Sigmoid colon (tissue), 7 donors: ENCODE results near the gene GTF2A1L. TPM values are rescaled to one million over a fixed set of nuclear protein-coding genes. Genes with fewer than 3 reads are reported as not detected.

ENCODE experiments used
- DNase-seq: peaks from one replicate; pipeline ENCODE4 v3.0.0-alpha.2; 2019
- H3K27ac ChIP-seq, 4 donors: fragments of 200-600 bp; sonication (generic); one replicate each; pipeline ENCODE4 v1.5.1; 2016 to 2019; ENCODE audit warnings: mild to moderate bottlenecking in 1 of 4
- H3K27me3 ChIP-seq, 3 donors: fragments of 200-600 bp; sonication (generic); one replicate each; pipeline ENCODE4 v1.5.1; 2019; ENCODE audit warnings: mild to moderate bottlenecking in 1 of 3
- H3K36me3 ChIP-seq, 4 donors: fragments of 200-600 bp; sonication (generic); one replicate each; pipeline ENCODE4 v1.5.1; 2016 to 2019
- H3K4me1 ChIP-seq, 4 donors: fragments of 200-600 bp; sonication (generic); one replicate each; pipeline ENCODE4 v1.5.1; 2017 to 2019
- H3K4me3 ChIP-seq, 4 donors: fragments of 200-600 bp; sonication (generic); one replicate each; pipeline ENCODE4 v1.5.1; 2017 to 2019; ENCODE audit warnings: mild to moderate bottlenecking in 2 of 4, moderate library complexity in 1 of 4
- H3K9me3 ChIP-seq, 4 donors: fragments of 200-600 bp in 3 of 4; sonication (generic) in 3 of 4; one replicate each; pipeline versions ENCODE4 v1.5.1 to v1.6.1; 2013 to 2019
- EP300 ChIP-seq, 4 donors: sonication (generic); formaldehyde crosslinking; IDR thresholded peaks; one replicate each; pipeline ENCODE4 v1.6.1; 2017; ENCODE audit warnings: antibody characterized with exemption in 4 of 4
- POLR2A ChIP-seq, 2 donors: fragments of 450-650 bp; IDR thresholded peaks; one replicate each; pipeline ENCODE4 v1.6.1; 2016; ENCODE audit warnings: antibody characterized with exemption in 2 of 2, mild to moderate bottlenecking in 2 of 2, moderate library complexity in 2 of 2
- POLR2AphosphoS5 ChIP-seq, 4 donors: sonication (generic); formaldehyde crosslinking; IDR thresholded peaks; one replicate each; pipeline ENCODE4 v1.6.1; 2017; ENCODE audit warnings: antibody characterized with exemption in 4 of 4
- WGBS, 2 donors: extraction: QIAGEN DNeasy Blood & Tissue Kit; methylation state at CpG; one replicate each; pipeline ENCODE4 v1.1.7; 2013; 5-methylcytosine and 5-hydroxymethylcytosine counted together
- intact Hi-C: fragments of 100-400 bp; cut with DNase I; formaldehyde crosslinking; loops from one replicate; pipeline ENCODE4 v1.15.1; 2023
- polyA plus RNA-seq, 3 donors: library from polyadenylated mRNA; stranded (reverse); fragments of 200-250 nt; gene quantifications; one replicate each; pipeline ENCODE4 v1.2.3, GENCODE V29; 2013
- total RNA-seq, 4 donors: library from RNA; depleted of rRNA; stranded (reverse); fragments of >200 nt; gene quantifications; one replicate each; pipeline ENCODE4 v1.1.0, GENCODE V29; 2016
- TF ChIP-seq, protein P1 (sequence below), 4 experiments: fragments of 450-650 bp in 3 of 4; fragments of 200-600 bp in 1 of 4; IDR thresholded peaks; one replicate each; pipeline ENCODE4 v1.5.1; 2016 to 2019; ENCODE audit warnings: antibody characterized with exemption in 4 of 4, mild to moderate bottlenecking in 3 of 4, moderate library complexity in 2 of 4
- donor health status: healthy with polysubstance abuse.
- donor health status: Bipolar disorder and iron deficiency.
- donor health status: healthy.

The GTF2A1L gene
- total and polyA plus RNA-seq, 7 donors = 0.66 to 105 (median 26.2) TPM; not detected in 1

DNA sequence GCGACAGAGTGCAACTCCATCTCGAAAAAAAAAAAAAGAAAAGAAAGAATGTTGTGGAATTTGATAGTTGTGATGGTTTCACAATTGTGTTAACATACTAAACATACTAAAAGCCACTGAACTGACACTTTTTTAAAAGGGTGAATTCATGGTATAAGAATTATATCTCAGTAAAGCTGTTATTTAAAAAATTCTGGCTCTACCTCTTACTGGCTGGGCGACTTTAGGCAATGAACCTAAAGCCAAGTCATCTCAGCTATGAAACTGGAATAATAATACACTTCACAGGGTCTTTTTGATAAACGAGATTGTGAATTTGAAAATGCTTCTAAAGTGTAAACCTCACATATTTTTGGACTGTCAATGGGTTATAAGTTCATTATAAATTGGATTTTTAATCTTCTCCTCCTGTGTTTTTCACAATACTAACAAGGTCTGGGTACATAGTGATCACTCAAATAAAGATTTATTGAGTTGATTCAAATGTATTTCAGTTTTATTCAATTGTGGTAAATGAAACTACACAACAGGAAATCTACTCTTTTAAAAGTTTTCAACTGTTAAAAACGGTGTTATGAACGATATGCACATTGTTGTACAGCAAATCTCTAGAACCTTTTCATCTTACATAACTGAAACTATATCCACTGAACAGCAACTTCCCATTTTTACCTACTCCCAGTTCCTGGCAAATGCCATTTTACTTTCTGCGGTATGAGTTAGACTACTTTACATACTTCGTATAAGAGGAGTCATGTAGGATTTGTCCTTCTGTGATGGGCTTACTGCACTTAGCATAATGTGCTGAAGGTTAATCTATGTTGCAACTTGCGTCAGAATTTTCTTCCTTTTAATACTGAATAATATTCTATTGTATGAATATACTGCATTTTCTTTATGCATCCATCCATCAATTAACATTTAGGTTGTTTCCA is 43.0 kb upstream of the GTF2A1L start:
- no peak overlapping the region for H3K27ac ChIP-seq
- H3K4me1 ChIP-seq = peaks cover 0 to 35% (median 25%) of the 10 kb centered on the region in 4 donors
- intact Hi-C loops = no loop called here
- no peaks in the 10 kb centered on the region for H3K27me3 ChIP-seq
- TF ChIP-seq POLR2A (IDR thresholded peaks at IDR 0.05) = no peak
- no peak for TF ChIP-seq POLR2AphosphoS5 (IDR thresholded peaks at IDR 0.05)
- TF ChIP-seq, protein P1, sequence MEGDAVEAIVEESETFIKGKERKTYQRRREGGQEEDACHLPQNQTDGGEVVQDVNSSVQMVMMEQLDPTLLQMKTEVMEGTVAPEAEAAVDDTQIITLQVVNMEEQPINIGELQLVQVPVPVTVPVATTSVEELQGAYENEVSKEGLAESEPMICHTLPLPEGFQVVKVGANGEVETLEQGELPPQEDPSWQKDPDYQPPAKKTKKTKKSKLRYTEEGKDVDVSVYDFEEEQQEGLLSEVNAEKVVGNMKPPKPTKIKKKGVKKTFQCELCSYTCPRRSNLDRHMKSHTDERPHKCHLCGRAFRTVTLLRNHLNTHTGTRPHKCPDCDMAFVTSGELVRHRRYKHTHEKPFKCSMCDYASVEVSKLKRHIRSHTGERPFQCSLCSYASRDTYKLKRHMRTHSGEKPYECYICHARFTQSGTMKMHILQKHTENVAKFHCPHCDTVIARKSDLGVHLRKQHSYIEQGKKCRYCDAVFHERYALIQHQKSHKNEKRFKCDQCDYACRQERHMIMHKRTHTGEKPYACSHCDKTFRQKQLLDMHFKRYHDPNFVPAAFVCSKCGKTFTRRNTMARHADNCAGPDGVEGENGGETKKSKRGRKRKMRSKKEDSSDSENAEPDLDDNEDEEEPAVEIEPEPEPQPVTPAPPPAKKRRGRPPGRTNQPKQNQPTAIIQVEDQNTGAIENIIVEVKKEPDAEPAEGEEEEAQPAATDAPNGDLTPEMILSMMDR (IDR thresholded peaks at IDR 0.05) = no peak
- TF ChIP-seq EP300 (IDR thresholded peaks at IDR 0.05) = no peak
- WGBS, 2 donors = 67 to 76% methylated on average over 9 of the region's 9 CpGs
- H3K4me3 ChIP-seq = no peak overlapping the region
- H3K36me3 ChIP-seq = peaks cover 0 to 6% (median 0%) of the 10 kb centered on the region in 4 donors
- no peak for DNase-seq
- H3K9me3 ChIP-seq = no peaks in the 10 kb centered on the region

DNA sequence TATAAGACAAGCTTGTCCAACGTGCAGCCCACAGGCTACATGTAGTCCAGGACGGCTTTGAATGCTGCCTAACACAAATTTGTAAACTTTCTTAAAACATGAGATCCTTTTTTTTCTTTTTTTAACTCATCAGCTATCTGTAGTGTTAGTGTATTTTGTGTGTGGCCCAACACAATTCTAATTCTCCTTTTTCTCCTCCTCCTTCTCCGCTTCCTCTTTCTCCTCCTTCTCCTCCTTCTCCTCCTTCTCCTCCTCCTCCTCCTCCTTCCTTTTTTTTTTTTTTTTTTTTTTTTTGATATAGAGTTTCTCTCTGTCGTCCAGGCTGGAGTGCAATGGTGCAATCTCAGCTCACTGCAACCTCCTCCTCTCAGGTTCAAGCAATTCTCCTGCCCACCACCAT is 39.3 kb upstream of the GTF2A1L start:
- no peak for DNase-seq
- peaks cover 0 to 37% (median 12%) of the 10 kb centered on the region in 4 donors for H3K4me1 ChIP-seq
- 69 to 85% methylated on average over 4 of the region's 4 CpGs for WGBS, 2 donors
- H3K27me3 ChIP-seq = no peaks in the 10 kb centered on the region
- TF ChIP-seq, protein P1 (IDR thresholded peaks at IDR 0.05) = no peak
- no peak for TF ChIP-seq EP300 (IDR thresholded peaks at IDR 0.05)
- intact Hi-C loops = no loop called here
- H3K4me3 ChIP-seq = no peak overlapping the region
- H3K27ac ChIP-seq = no peak overlapping the region
- no peaks in the 10 kb centered on the region for H3K9me3 ChIP-seq
- peaks cover 0 to 36% (median 5%) of the 10 kb centered on the region in 4 donors for H3K36me3 ChIP-seq

DNA sequence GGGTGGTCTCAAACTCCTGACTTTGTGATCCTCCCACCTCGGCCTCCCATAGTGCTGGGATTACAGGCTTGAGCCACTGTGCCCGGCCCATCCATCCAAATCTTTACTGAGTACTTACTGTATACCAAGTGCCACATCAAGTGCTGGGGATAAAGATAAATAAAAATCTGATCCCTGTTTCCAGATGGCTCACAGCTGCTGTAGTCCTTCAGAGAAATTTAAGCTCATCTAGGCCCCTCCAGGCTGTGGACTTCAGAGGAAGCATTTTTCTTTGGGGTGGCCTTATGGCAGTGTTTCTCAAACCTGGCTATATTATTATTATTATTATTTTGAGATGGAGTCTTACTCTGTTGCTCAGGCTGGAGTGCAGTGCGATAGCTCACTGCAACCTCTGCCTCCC is 33.7 kb upstream of the GTF2A1L start:
- intact Hi-C loops = no loop called here
- 92 to 94% methylated on average over 3 of the region's 3 CpGs for WGBS, 2 donors

DNA sequence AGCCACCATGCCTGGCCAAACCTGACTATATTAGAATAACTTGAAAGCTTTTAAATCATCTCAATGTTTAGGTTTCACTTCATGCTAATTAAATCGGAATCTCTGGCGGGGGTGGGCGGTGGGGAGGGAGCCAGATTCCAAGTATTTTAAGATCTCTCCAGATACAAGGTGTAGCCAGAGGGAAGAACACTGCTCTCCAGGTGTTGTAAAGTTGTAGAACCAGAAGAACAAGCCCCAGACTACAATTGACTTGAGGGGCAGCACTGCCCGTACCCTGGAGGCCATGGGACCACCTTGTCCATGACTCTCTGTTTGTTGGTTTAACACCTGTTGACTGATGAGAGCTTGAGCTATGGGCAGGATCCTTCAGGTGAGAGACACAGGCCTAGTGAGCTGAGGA is 33.1 kb upstream of the GTF2A1L start:
- 90 to 92% methylated on average over 4 of the region's 4 CpGs for WGBS, 2 donors
- Histone ChIP-seq H3K27me3 (no peaks in the 10 kb centered on the region), H3K4me3 (no peak overlapping the region), H3K9me3 (no peaks in the 10 kb centered on the region), H3K27ac (no peak overlapping the region), H3K36me3 (peaks cover 4 to 65% (median 12%) of the 10 kb centered on the region in 4 donors), H3K4me1 (peaks cover 0 to 68% (median 48%) of the 10 kb centered on the region in 4 donors)
- intact Hi-C loops = no loop called here
- DNase-seq = no peak
- TF ChIP-seq, protein P1 (IDR thresholded peaks at IDR 0.05) = no peak
- no peak for TF ChIP-seq POLR2AphosphoS5 (IDR thresholded peaks at IDR 0.05)
- no peak for TF ChIP-seq EP300 (IDR thresholded peaks at IDR 0.05)
- TF ChIP-seq POLR2A (IDR thresholded peaks at IDR 0.05) = no peak

More for the DNA sequence above, 33.7 kb upstream of the GTF2A1L start:
- Histone ChIP-seq H3K36me3 (peaks cover 4 to 65% (median 12%) of the 10 kb centered on the region in 4 donors), H3K9me3 (no peaks in the 10 kb centered on the region), H3K27me3 (no peaks in the 10 kb centered on the region), H3K4me3 (no peak overlapping the region), H3K27ac (no peak overlapping the region), H3K4me1 (peaks cover 0 to 68% (median 44%) of the 10 kb centered on the region in 4 donors)
- TF ChIP-seq, protein P1 (IDR thresholded peaks at IDR 0.05) = no peak
- DNase-seq = no peak
